A549 treated with AZD9567 at 1 μM for 4 hours (cell line): ENCODE data around the gene MRTFA. TPM values are rescaled to one million over a fixed set of nuclear protein-coding genes. Genes with fewer than 3 reads are reported as not detected.

ENCODE experiments used
- total RNA-seq: library from RNA; stranded (reverse); fragments of 200-300 nt; extraction: Qiagen RNA extraction; gene quantifications from 5 replicates; pipeline ENCODE4 v1.2.3, GENCODE V29; 2022; ENCODE audit not compliant: insufficient read depth

Gene MRTFA
- 49.4 to 56.5 TPM (median 52.8 TPM) in 5 replicates for total RNA-seq

DNA sequence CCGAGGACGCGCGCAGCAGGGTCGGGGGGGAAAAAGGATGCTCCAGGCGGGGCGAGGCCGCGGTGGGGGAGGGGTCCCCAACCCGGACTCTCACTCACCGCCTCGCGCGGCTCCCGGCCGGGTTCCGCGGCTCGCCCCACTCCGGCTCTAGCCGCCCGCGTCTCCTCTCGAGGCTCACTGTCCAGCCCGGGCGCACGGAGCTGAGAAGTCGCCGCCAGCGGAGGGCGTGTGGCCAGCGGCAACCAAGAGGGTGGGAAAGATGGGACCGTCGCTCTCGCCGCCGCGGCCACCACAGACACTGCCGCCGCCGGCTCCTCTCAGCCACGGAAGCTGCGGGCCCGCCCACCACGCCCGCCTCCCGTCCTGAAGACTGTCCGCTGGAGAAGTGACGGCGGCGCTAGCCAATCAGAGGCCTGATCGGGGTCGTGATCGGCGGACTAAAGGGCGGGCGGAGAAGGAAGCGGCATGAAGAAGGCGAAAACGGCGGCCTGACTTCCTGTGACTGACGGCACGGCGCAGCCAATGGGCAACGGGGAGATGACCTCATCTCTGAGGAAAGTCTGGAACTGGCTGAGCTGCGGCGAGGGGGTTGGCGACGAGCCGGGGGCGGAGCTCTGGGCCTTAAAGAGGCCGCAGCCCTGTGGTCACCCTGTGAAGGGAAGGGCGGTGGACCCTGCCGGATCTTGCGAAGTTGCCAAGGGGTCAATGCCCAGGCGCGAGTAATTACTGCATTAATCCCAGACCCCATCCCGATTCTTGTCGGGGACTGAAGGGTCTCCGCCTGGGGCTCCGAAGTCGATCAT, at the start of gene MRTFA:
TSS of gene MRTFA (minus strand) at position 340 of the 803 bp plus-strand sequence.

GRCh38 chr22:40679249-40679963, 42.9 kb upstream of the MRTFA start, which contains the start of gene MCHR1:
Gene MCHR1, plus strand, starts transcription at chr22:40679484. Its CDS starts 169 bp downstream, at chr22:40679653.

Other genes with a start within 250 kb of the MRTFA start
- gene MCHR1, start 42.8 kb upstream of the MRTFA start, total RNA-seq, result not detected in 5 replicates
- gene SLC25A17, start 182.6 kb upstream of the MRTFA start, total RNA-seq, result 22.1 to 29.3 TPM (median 23.7 TPM) in 5 replicates
- 150 to 219 TPM (median 159 TPM) in 5 replicates for gene ST13, start 219.9 kb upstream of the MRTFA start, total RNA-seq
- 5.0 to 10.3 TPM (median 9.5 TPM) in 5 replicates for gene XPNPEP3, start 220.4 kb upstream of the MRTFA start, total RNA-seq
- gene DNAJB7, start 225.4 kb upstream of the MRTFA start, total RNA-seq, result not detected in 5 replicates